MM.1S (cell line): Measurements from ENCODE around the gene EBP.

Experiments
- EZH2 ChIP-seq: fragments of 300-600 bp; sonication (generic); optimal IDR thresholded peaks from 2 replicates; pipeline ENCODE3; 2017; ENCODE audit warnings: low read depth, mild to moderate bottlenecking, antibody characterized with exemption, low read length, mixed read lengths
- TF ChIP-seq, protein P1 (sequence below): fragments of 300-600 bp; sonication (generic); IDR thresholded peaks from 2 replicates; pipeline ENCODE4 v1.5.1; 2016; ENCODE audit warnings: antibody characterized with exemption, low read length, mixed read lengths

DNA sequence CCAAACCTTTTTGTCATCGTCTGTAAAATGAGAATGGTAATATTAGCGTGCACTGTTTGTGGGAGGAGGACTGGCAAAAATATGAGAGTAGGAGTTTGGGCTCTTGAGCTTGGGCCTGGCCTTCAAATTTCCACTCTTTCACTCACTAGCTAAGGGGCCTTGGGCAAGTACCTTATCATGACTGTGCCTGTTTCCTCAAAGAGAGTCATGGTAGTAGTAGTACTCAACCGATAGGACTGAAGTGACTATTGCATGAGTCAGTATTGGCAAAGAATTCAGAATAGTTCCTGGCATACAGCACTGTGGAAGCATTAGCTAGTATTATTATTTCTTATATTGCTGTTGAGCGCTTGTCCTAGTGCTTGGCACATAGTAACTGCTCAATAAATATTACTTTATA lies 36.7 kb downstream of the EBP start:
- TF ChIP-seq EZH2 = no peak
- TF ChIP-seq, protein P1, sequence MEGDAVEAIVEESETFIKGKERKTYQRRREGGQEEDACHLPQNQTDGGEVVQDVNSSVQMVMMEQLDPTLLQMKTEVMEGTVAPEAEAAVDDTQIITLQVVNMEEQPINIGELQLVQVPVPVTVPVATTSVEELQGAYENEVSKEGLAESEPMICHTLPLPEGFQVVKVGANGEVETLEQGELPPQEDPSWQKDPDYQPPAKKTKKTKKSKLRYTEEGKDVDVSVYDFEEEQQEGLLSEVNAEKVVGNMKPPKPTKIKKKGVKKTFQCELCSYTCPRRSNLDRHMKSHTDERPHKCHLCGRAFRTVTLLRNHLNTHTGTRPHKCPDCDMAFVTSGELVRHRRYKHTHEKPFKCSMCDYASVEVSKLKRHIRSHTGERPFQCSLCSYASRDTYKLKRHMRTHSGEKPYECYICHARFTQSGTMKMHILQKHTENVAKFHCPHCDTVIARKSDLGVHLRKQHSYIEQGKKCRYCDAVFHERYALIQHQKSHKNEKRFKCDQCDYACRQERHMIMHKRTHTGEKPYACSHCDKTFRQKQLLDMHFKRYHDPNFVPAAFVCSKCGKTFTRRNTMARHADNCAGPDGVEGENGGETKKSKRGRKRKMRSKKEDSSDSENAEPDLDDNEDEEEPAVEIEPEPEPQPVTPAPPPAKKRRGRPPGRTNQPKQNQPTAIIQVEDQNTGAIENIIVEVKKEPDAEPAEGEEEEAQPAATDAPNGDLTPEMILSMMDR = no peak
